HepG2 (cell line): Measurements from ENCODE around the gene GPATCH4. TPM values are rescaled to one million over a fixed set of nuclear protein-coding genes. Genes with fewer than 3 reads are reported as not detected.

ENCODE experiments used
- AKNA ChIP-seq: sonication (generic); formaldehyde crosslinking; IDR thresholded peaks from 2 replicates; pipeline ENCODE4 v1.4.0; 2020; ENCODE audit warnings: missing genetic modification reagents, borderline replicate concordance
- ATF3 ChIP-seq: sonication (generic); formaldehyde crosslinking; IDR thresholded peaks from 2 replicates; pipeline ENCODE4 v1.4.0; 2020; ENCODE audit warnings: missing genetic modification reagents
- E2F5 ChIP-seq: sonication (generic); formaldehyde crosslinking; conservative IDR thresholded peaks from 2 replicates; pipeline ENCODE4 v1.4.0; 2020; ENCODE audit warnings: missing genetic modification reagents
- NKX3-1 ChIP-seq: sonication (generic); formaldehyde crosslinking; IDR thresholded peaks from 2 replicates; pipeline ENCODE4 v1.5.0; 2020; ENCODE audit warnings: missing genetic modification reagents
- PHF21A ChIP-seq: sonication (generic); formaldehyde crosslinking; IDR thresholded peaks from 2 replicates; pipeline ENCODE4 v1.5.0; 2020; ENCODE audit warnings: mild to moderate bottlenecking, missing genetic modification reagents
- POLR2AphosphoS5 ChIP-seq: IDR thresholded peaks from 2 replicates; pipeline ENCODE4 v1.6.1; 2012; ENCODE audit warnings: low read depth, low read length
- PTBP1 ChIP-seq: fragments of 200-400 bp; formaldehyde crosslinking; IDR thresholded peaks from 2 replicates; pipeline ENCODE4 v1.6.1; 2018; ENCODE audit warnings: low read length, low read depth; ENCODE audit not compliant: poor library complexity, severe bottlenecking
- SALL1 ChIP-seq: sonication (generic); formaldehyde crosslinking; IDR thresholded peaks from 2 replicates; pipeline ENCODE4 v1.8.0; 2022; ENCODE audit warnings: mild to moderate bottlenecking, missing genetic modification reagents
- SUZ12 ChIP-seq: fragments of 150-350 bp; IDR thresholded peaks from 2 replicates; pipeline ENCODE4 v1.6.1; 2014; ENCODE audit warnings: low read depth, low read length
- SYNCRIP ChIP-seq: fragments of 200-400 bp; formaldehyde crosslinking; IDR thresholded peaks from 2 replicates; pipeline ENCODE4 v1.6.1; 2018; ENCODE audit warnings: mild to moderate bottlenecking, low read depth, low read length; ENCODE audit not compliant: insufficient read depth
- ZBTB20 ChIP-seq: sonication (generic); formaldehyde crosslinking; IDR thresholded peaks from 2 replicates; pipeline ENCODE4 v1.8.1; 2023; ENCODE audit warnings: missing genetic modification reagents, low read depth, mild to moderate bottlenecking, borderline replicate concordance
- ZBTB42 ChIP-seq: sonication (generic); formaldehyde crosslinking; IDR thresholded peaks from 2 replicates; pipeline ENCODE4 v1.5.0; 2020; ENCODE audit warnings: mild to moderate bottlenecking, missing genetic modification reagents
- ZNF143 ChIP-seq: sonication (generic); formaldehyde crosslinking; IDR thresholded peaks from 2 replicates; pipeline ENCODE4 v1.4.0; 2020; ENCODE audit warnings: missing genetic modification reagents
- ZNF326 ChIP-seq: sonication (generic); formaldehyde crosslinking; IDR thresholded peaks from 2 replicates; pipeline ENCODE4 v1.4.0; 2020; ENCODE audit warnings: missing genetic modification reagents, borderline replicate concordance
- ZNF367 ChIP-seq: sonication (generic); formaldehyde crosslinking; IDR thresholded peaks from 2 replicates; pipeline ENCODE4 v1.4.0; 2020; ENCODE audit warnings: missing genetic modification reagents, borderline replicate concordance
- polyA plus RNA-seq, 8 experiments: library from polyadenylated mRNA; depleted of rRNA in 3 of 8; stranded (reverse) in 7 of 8; unstranded in 1 of 8; fragments of >200 nt; fragmentation: Illumina TruSeq in 4 of 8; extraction: Trizol in 4 of 8; gene quantifications; 2 replicates each; pipeline versions ENCODE4 v1.2.1 to v1.2.3, GENCODE V29; 2011 to 2016; ENCODE audit warnings: low read depth in 4 of 8, missing spikeins in 1 of 8, mixed read lengths in 1 of 8; ENCODE audit not compliant: insufficient read depth in 1 of 8
- total RNA-seq, 5 experiments: library from RNA; depleted of rRNA; stranded (reverse); fragments of >200 nt; fragmentation: Illumina TruSeq; extraction: Trizol; gene quantifications; 2 replicates each; pipeline ENCODE4 v1.2.3, GENCODE V29; 2016; ENCODE audit warnings: low read depth in 1 of 5
- TF ChIP-seq, protein P1 (sequence below): sonication (generic); formaldehyde crosslinking; IDR thresholded peaks from 2 replicates; pipeline ENCODE4 v1.4.0; 2020; ENCODE audit warnings: mild to moderate bottlenecking, missing genetic modification reagents
- TF ChIP-seq, protein P2 (sequence below): IDR thresholded peaks from 2 replicates; pipeline ENCODE4 v1.6.1; 2016; ENCODE audit warnings: mild to moderate bottlenecking, missing biosample characterization, missing genetic modification reagents
- TF ChIP-seq, protein P3 (sequence below): sonication (generic); formaldehyde crosslinking; IDR thresholded peaks from 2 replicates; pipeline ENCODE4 v1.5.0; 2020; ENCODE audit warnings: mild to moderate bottlenecking, missing genetic modification reagents

The GPATCH4 gene
- total and polyA plus RNA-seq, 2 of the 13 experiments (the other 11 are each of a cell fraction or from before 2014, with no cell fraction given), result 19.2 to 37.9 TPM

- TF ChIP-seq, protein P1, sequence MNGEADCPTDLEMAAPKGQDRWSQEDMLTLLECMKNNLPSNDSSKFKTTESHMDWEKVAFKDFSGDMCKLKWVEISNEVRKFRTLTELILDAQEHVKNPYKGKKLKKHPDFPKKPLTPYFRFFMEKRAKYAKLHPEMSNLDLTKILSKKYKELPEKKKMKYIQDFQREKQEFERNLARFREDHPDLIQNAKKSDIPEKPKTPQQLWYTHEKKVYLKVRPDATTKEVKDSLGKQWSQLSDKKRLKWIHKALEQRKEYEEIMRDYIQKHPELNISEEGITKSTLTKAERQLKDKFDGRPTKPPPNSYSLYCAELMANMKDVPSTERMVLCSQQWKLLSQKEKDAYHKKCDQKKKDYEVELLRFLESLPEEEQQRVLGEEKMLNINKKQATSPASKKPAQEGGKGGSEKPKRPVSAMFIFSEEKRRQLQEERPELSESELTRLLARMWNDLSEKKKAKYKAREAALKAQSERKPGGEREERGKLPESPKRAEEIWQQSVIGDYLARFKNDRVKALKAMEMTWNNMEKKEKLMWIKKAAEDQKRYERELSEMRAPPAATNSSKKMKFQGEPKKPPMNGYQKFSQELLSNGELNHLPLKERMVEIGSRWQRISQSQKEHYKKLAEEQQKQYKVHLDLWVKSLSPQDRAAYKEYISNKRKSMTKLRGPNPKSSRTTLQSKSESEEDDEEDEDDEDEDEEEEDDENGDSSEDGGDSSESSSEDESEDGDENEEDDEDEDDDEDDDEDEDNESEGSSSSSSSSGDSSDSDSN (CRISPR knock-in tag), result 0 out of 2 replicates have a peak, but pooled peaks have one; percentile 9
- TF ChIP-seq NKX3-1 (CRISPR knock-in tag) (no peak), ZNF326 (CRISPR knock-in tag) (no peak), E2F5 (CRISPR knock-in tag) (no peak), SALL1 (CRISPR knock-in tag) (no peak), PHF21A (CRISPR knock-in tag) (0 out of 2 replicates have a peak, but pooled peaks have one; percentile 34), SYNCRIP (no peak), POLR2AphosphoS5 (no peak), ZNF143 (CRISPR knock-in tag) (no peak), ZBTB20 (CRISPR knock-in tag) (no peak), PTBP1 (no peak), ZNF367 (CRISPR knock-in tag) (no peak), SUZ12 (no peak), ZBTB42 (CRISPR knock-in tag) (no peak), AKNA (CRISPR knock-in tag) (no peak), ATF3 (CRISPR knock-in tag) (no peak)
- TF ChIP-seq, protein P2, sequence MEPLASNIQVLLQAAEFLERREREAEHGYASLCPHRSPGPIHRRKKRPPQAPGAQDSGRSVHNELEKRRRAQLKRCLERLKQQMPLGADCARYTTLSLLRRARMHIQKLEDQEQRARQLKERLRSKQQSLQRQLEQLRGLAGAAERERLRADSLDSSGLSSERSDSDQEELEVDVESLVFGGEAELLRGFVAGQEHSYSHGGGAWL, result no peak
- TF ChIP-seq, protein P3, sequence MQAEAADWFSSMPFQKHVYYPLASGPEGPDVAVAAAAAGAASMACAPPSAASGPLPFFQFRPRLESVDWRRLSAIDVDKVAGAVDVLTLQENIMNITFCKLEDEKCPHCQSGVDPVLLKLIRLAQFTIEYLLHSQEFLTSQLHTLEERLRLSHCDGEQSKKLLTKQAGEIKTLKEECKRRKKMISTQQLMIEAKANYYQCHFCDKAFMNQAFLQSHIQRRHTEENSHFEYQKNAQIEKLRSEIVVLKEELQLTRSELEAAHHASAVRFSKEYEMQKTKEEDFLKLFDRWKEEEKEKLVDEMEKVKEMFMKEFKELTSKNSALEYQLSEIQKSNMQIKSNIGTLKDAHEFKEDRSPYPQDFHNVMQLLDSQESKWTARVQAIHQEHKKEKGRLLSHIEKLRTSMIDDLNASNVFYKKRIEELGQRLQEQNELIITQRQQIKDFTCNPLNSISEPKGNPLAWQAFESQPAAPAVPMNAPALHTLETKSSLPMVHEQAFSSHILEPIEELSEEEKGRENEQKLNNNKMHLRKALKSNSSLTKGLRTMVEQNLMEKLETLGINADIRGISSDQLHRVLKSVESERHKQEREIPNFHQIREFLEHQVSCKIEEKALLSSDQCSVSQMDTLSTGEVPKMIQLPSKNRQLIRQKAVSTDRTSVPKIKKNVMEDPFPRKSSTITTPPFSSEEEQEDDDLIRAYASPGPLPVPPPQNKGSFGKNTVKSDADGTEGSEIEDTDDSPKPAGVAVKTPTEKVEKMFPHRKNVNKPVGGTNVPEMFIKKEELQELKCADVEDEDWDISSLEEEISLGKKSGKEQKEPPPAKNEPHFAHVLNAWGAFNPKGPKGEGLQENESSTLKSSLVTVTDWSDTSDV (CRISPR knock-in tag), result no peak
Measured at GRCh38 chr1:156625436-156626078, 24.3 kb upstream of the GPATCH4 start (continued).
